ENCODE data around the gene NAPG.

- TF ChIP-seq, protein P1, sequence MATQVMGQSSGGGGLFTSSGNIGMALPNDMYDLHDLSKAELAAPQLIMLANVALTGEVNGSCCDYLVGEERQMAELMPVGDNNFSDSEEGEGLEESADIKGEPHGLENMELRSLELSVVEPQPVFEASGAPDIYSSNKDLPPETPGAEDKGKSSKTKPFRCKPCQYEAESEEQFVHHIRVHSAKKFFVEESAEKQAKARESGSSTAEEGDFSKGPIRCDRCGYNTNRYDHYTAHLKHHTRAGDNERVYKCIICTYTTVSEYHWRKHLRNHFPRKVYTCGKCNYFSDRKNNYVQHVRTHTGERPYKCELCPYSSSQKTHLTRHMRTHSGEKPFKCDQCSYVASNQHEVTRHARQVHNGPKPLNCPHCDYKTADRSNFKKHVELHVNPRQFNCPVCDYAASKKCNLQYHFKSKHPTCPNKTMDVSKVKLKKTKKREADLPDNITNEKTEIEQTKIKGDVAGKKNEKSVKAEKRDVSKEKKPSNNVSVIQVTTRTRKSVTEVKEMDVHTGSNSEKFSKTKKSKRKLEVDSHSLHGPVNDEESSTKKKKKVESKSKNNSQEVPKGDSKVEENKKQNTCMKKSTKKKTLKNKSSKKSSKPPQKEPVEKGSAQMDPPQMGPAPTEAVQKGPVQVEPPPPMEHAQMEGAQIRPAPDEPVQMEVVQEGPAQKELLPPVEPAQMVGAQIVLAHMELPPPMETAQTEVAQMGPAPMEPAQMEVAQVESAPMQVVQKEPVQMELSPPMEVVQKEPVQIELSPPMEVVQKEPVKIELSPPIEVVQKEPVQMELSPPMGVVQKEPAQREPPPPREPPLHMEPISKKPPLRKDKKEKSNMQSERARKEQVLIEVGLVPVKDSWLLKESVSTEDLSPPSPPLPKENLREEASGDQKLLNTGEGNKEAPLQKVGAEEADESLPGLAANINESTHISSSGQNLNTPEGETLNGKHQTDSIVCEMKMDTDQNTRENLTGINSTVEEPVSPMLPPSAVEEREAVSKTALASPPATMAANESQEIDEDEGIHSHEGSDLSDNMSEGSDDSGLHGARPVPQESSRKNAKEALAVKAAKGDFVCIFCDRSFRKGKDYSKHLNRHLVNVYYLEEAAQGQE (IDR thresholded peaks at IDR 0.05): no peak
- TF ChIP-seq EGR1 (IDR thresholded peaks at IDR 0.05; ENCODE audit: low read depth in 2 of 2): no peak
- TF ChIP-seq, protein P2, sequence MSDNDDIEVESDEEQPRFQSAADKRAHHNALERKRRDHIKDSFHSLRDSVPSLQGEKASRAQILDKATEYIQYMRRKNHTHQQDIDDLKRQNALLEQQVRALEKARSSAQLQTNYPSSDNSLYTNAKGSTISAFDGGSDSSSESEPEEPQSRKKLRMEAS (IDR thresholded peaks at IDR 0.05): no peak
- TF ChIP-seq, protein P3, sequence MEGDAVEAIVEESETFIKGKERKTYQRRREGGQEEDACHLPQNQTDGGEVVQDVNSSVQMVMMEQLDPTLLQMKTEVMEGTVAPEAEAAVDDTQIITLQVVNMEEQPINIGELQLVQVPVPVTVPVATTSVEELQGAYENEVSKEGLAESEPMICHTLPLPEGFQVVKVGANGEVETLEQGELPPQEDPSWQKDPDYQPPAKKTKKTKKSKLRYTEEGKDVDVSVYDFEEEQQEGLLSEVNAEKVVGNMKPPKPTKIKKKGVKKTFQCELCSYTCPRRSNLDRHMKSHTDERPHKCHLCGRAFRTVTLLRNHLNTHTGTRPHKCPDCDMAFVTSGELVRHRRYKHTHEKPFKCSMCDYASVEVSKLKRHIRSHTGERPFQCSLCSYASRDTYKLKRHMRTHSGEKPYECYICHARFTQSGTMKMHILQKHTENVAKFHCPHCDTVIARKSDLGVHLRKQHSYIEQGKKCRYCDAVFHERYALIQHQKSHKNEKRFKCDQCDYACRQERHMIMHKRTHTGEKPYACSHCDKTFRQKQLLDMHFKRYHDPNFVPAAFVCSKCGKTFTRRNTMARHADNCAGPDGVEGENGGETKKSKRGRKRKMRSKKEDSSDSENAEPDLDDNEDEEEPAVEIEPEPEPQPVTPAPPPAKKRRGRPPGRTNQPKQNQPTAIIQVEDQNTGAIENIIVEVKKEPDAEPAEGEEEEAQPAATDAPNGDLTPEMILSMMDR (IDR thresholded peaks at IDR 0.05; ENCODE audit: low read depth, low read length, missing input control): no peak
- no peak for TF ChIP-seq YY1 (IDR thresholded peaks at IDR 0.05)
Measured at GRCh38 chr18:10490401-10491165, 35.2 kb upstream of the NAPG start.
